ENCODE data around the gene UST. TPM values are rescaled to one million over a fixed set of nuclear protein-coding genes. Genes with fewer than 3 reads are reported as not detected.
A peak's percentile ranks its signal among the peaks of the same experiment; 100 is the strongest.

UST gene
- total and polyA plus RNA-seq, 2 of the 8 experiments (the other 6 are each of a cell fraction or from before 2014, with no cell fraction given), result 13.5 to 34.5 TPM

- no peak overlapping the region for H2BK120ac ChIP-seq (replicated peaks; ENCODE audit: low read depth, low read length)
- no peaks in the 10 kb centered on the region for H3K9me3 ChIP-seq (ENCODE audit: insufficient read depth in 2 of 2, low read depth in 1 of 2, low read length in 1 of 2)
- no peak overlapping the region for H3K4me3 ChIP-seq (ENCODE audit: extremely low read depth in 1 of 4, insufficient read depth in 2 of 4, low read depth in 3 of 4, low read length in 4 of 4)
- H3K56ac ChIP-seq (replicated peaks; ENCODE audit: insufficient read length, low read depth, low read length), result no peak overlapping the region
- peaks cover 16 to 91% of the 10 kb centered on the region in 2 experiments for H3K79me2 ChIP-seq (ENCODE audit: control insufficient read depth in 1 of 2, insufficient read depth in 2 of 2, low read length in 2 of 2)
- H3K4me1 ChIP-seq (replicated peaks in 1 of 4; ENCODE audit: control insufficient read depth in 3 of 4, insufficient read depth in 4 of 4, low read length in 3 of 4), result peaks cover 7 to 18% (median 16%) of the 10 kb centered on the region in 4 experiments
- TF ChIP-seq YY1 (IDR thresholded peaks at IDR 0.05; ENCODE audit: low read depth, low read length) (no peak), RXRA (IDR thresholded peaks at IDR 0.05; ENCODE audit: insufficient read depth, low read depth, low read length) (no peak), SIRT6 (IDR thresholded peaks at IDR 0.05; ENCODE audit: low read length) (no peak), GTF2F1 (IDR thresholded peaks at IDR 0.05; ENCODE audit: borderline replicate concordance, low read depth, low read length) (no peak)
- no peak overlapping the region for H4K5ac ChIP-seq (ENCODE audit: insufficient read length, low read depth, low read length)
- H2BK15ac ChIP-seq (ENCODE audit: low read length), result no peak overlapping the region
- H4K8ac ChIP-seq (ENCODE audit: extremely low read depth, insufficient read depth, low read length), result no peak overlapping the region
- H3K23ac ChIP-seq (ENCODE audit: insufficient read length), result no peak overlapping the region
- no peaks in the 10 kb centered on the region for H3K36me3 ChIP-seq (ENCODE audit: control insufficient read depth in 2 of 4, insufficient read depth in 4 of 4, low read length in 3 of 4)
- POLR2A ChIA-PET (ENCODE audit: partially characterized antibody), result interaction anchor here (4.4 kb wide), 1 partner anchor 10 kb away, joined by 16 read pairs; the partner anchor contains the start of gene UST
- H3K9ac ChIP-seq (replicated peaks in 1 of 4; ENCODE audit: extremely low read depth in 1 of 4, low read depth in 3 of 4, low read length in 3 of 4), result no peak overlapping the region; a peak in 1 of 7 replicates
- H3K79me1 ChIP-seq (ENCODE audit: low read depth, low read length), result peaks cover 7% of the 10 kb centered on the region
- H4K91ac ChIP-seq (replicated peaks; ENCODE audit: insufficient read length, low read length), result no peak overlapping the region
- H2AFZ ChIP-seq (ENCODE audit: low read length), result no peak overlapping the region
- DNase-seq (ENCODE audit: low read depth in 1 of 2, low spot score in 2 of 2) (no peak), FAIRE-seq (no peak)
- H2AK5ac ChIP-seq (ENCODE audit: low read depth, low read length), result peak overlapping the region; percentile 11; the same call in 1 of the 2 replicates
- H2BK12ac ChIP-seq (ENCODE audit: low read depth, low read length), result no peak overlapping the region
- no peak overlapping the region for H3K4ac ChIP-seq (replicated peaks; ENCODE audit: insufficient read length, low read depth, low read length)
- H3K4me2 ChIP-seq (ENCODE audit: insufficient read depth in 1 of 2, low read depth in 2 of 2, low read length in 2 of 2), result no peak overlapping the region
- no peaks in the 10 kb centered on the region for H3K27me3 ChIP-seq (replicated peaks in 1 of 4; ENCODE audit: control insufficient read depth in 3 of 4, extremely low read depth in 1 of 4, insufficient read depth in 3 of 4, low read length in 3 of 4)
- H3K23me2 ChIP-seq (ENCODE audit: low read depth, low read length), result no peaks in the 10 kb centered on the region
- H3K27ac ChIP-seq (ENCODE audit: low read depth, low read length), result no peak overlapping the region
- no peak overlapping the region for H3K14ac ChIP-seq (ENCODE audit: insufficient read length)
- H3K18ac ChIP-seq (ENCODE audit: extremely low read depth, low read length), result 0 out of 2 replicates have a peak overlapping the region, but pooled peaks have one; percentile 26
- no peak overlapping the region for H2BK20ac ChIP-seq (ENCODE audit: low read length)
- peaks cover 6 to 15% of the 10 kb centered on the region in 2 experiments for H4K20me1 ChIP-seq (replicated peaks in 1 of 2; ENCODE audit: control insufficient read depth in 1 of 2, insufficient read depth in 2 of 2, low read length in 2 of 2)
- CTCF ChIA-PET (ENCODE audit: partially characterized antibody), result interaction anchor here (0.8 to 4.1 kb wide), 13 partner anchors 10 to 270 kb away, joined by 3 to 19 read pairs (median 4); no protein-coding TSS in a partner anchor
- 85% methylated on average over 6 of the region's 6 CpGs; no CpG with 5 or more reads in 1 of the 2 experiments for WGBS, 2 experiments (ENCODE audit: extremely low coverage in 1 of 2, insufficient coverage in 1 of 2, insufficient read length in 1 of 2, insufficient replicate concordance in 2 of 2, low coverage in 1 of 2, low lambda C conversion rate in 2 of 2, missing lambda C conversion rate in 1 of 2)
- H2BK5ac ChIP-seq (ENCODE audit: low read depth, low read length), result no peak overlapping the region
Observed at GRCh38 chr6:148758492-148758891, 11.7 kb downstream of the UST start.

All from H1 (cell line).